PC-9 (cell line): ENCODE results near the gene PIR. TPM values are rescaled to one million over a fixed set of nuclear protein-coding genes. Genes with fewer than 3 reads are reported as not detected.

ENCODE experiments used
- BruUV-seq: library from RNA; stranded (reverse); fragments of 400-500 nt; replicated peaks from 2 replicates; lab custom pipeline; 2021; lab: Mats Ljungman, UMichigan
- CTCF ChIA-PET: fragments of 300-600 bp; sonication (Branson Sonifier 250); formaldehyde crosslinking; loops from one replicate; lab custom pipeline; 2022; ENCODE audit warnings: antibody characterized with exemption; lab: Charles Lee
- POLR2A ChIA-PET: fragments of 300-600 bp; sonication (Branson Sonifier 250); formaldehyde crosslinking; loops from one replicate; lab custom pipeline; 2022; ENCODE audit warnings: antibody characterized with exemption; ENCODE audit not compliant: unreplicated experiment; lab: Charles Lee
- DNase-seq, 2 experiments: peaks; one replicate each; pipeline versions ENCODE4 v3.0.0 to v3.0.0-alpha.2; 2015 to 2022; ENCODE audit warnings: mixed read lengths in 1 of 2
- H2AFZ ChIP-seq: fragments of 200-600 bp; sonication (generic); 2 replicates; pipeline ENCODE4 v1.8.1; 2017; ENCODE audit warnings: antibody characterized with exemption
- H3F3A ChIP-seq: fragments of 200-600 bp; sonication (generic); 2 replicates; pipeline ENCODE4 v1.8.1; 2017; ENCODE audit warnings: antibody characterized with exemption, mild to moderate bottlenecking, low read depth; ENCODE audit not compliant: insufficient read depth
- H3K27ac ChIP-seq: fragments of 200-600 bp; sonication (generic); 2 replicates; pipeline ENCODE4 v1.6.1; 2016; ENCODE audit warnings: mixed run types
- H3K27me3 ChIP-seq: fragments of 200-600 bp; sonication (generic); 2 replicates; pipeline ENCODE4 v1.6.1; 2016; ENCODE audit warnings: low read depth, mixed run types; ENCODE audit not compliant: insufficient read depth
- H3K36me3 ChIP-seq: fragments of 200-600 bp; sonication (generic); 2 replicates; pipeline ENCODE4 v1.6.1; 2016; ENCODE audit warnings: low read depth, mixed run types
- H3K4me1 ChIP-seq: fragments of 200-600 bp; sonication (generic); replicated peaks from 2 replicates; pipeline ENCODE4 v1.6.1; 2016; ENCODE audit warnings: mixed run types; ENCODE audit not compliant: insufficient read depth
- H3K4me2 ChIP-seq: fragments of 200-600 bp; sonication (generic); 2 replicates; pipeline ENCODE4 v1.6.1; 2017; ENCODE audit warnings: mixed run types
- H3K4me3 ChIP-seq: fragments of 200-600 bp; sonication (generic); 2 replicates; pipeline ENCODE4 v1.6.1; 2016; ENCODE audit warnings: mixed run types
- H3K79me2 ChIP-seq: fragments of 200-600 bp; sonication (generic); 2 replicates; pipeline ENCODE4 v1.6.1; 2017; ENCODE audit warnings: low read depth, mixed run types
- H3K9me2 ChIP-seq: fragments of 200-600 bp; sonication (generic); 2 replicates; pipeline ENCODE4 v1.8.1; 2017; ENCODE audit warnings: mild to moderate bottlenecking; ENCODE audit not compliant: insufficient read depth
- H3K9me3 ChIP-seq: fragments of 200-600 bp; sonication (generic); 2 replicates; pipeline ENCODE4 v1.8.1; 2016; ENCODE audit warnings: low read depth; ENCODE audit not compliant: insufficient read depth
- H4K20me1 ChIP-seq: fragments of 200-600 bp; sonication (generic); 2 replicates; pipeline ENCODE4 v1.8.1; 2017; ENCODE audit not compliant: insufficient read depth
- CTCF ChIP-seq: fragments of 200-600 bp; sonication (generic); conservative IDR thresholded peaks from 2 replicates; pipeline ENCODE4 v1.6.1; 2017; ENCODE audit warnings: mixed run types, antibody characterized with exemption, mild to moderate bottlenecking, moderate library complexity
- EZH2 ChIP-seq: fragments of 200-600 bp; sonication (generic); IDR thresholded peaks from 2 replicates; pipeline ENCODE4 v1.8.0; 2017; ENCODE audit warnings: antibody characterized with exemption, low read depth
- intact Hi-C: fragments of 100-400 bp; cut with micrococcal nuclease; formaldehyde crosslinking; loops from one replicate; pipeline ENCODE4 v1.10.0; 2022; ENCODE audit not compliant: unreplicated experiment
- total RNA-seq: library from RNA; stranded (reverse); gene quantifications from 2 replicates; pipeline ENCODE4 v1.2.3, GENCODE V29; 2021

Gene PIR
- total RNA-seq, 1 experiment from 2014 or later: 197 TPM

DNA sequence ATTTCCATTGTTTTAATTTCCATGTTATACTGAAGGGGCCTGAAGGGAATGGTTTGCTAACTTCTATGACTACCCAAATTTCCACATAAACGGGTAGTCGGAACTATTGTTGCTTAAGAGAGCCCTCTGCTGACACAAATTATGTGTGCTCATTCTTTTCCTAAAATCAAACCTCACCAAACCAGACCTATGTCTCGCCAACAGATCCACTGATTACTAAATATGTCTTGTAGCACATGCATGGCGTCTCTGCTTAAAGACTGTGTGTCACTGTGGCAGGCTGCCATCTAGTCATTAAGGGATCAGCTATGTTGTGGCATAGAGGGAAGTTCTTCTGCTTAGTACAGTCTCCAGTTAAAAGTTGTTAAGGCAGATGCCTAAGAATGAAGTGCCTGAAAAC, 25.1 kb downstream of the PIR start:
- Histone ChIP-seq H3K4me2 (no peak overlapping the region), H3K4me1 (peaks cover 14% of the 10 kb centered on the region), H4K20me1 (no peaks in the 10 kb centered on the region), H3K36me3 (peaks cover 20% of the 10 kb centered on the region), H3F3A (no peaks in the 10 kb centered on the region; the same call in 1 of the 2 replicates), H3K9me2 (no peaks in the 10 kb centered on the region), H3K27me3 (no peaks in the 10 kb centered on the region), H3K9me3 (no peaks in the 10 kb centered on the region), H3K79me2 (peaks cover 17% of the 10 kb centered on the region), H3K27ac (no peak overlapping the region), H3K4me3 (no peak overlapping the region), H2AFZ (no peak overlapping the region)
- BruUV-seq: no TSS peak
- intact Hi-C loops: loop anchor here (10.0 kb wide), 1 partner anchor 53 kb away; no protein-coding TSS in a partner anchor
- POLR2A ChIA-PET: no interaction called here
- TF ChIP-seq CTCF: no peak
- TF ChIP-seq EZH2: no peak
- peak in 1 of 2 experiments; percentile 35 for DNase-seq
- CTCF ChIA-PET: interaction anchor here (0.5 to 0.6 kb wide), 2 partner anchors 17 to 126 kb away, joined by 3 to 4 read pairs; no protein-coding TSS in a partner anchor

DNA sequence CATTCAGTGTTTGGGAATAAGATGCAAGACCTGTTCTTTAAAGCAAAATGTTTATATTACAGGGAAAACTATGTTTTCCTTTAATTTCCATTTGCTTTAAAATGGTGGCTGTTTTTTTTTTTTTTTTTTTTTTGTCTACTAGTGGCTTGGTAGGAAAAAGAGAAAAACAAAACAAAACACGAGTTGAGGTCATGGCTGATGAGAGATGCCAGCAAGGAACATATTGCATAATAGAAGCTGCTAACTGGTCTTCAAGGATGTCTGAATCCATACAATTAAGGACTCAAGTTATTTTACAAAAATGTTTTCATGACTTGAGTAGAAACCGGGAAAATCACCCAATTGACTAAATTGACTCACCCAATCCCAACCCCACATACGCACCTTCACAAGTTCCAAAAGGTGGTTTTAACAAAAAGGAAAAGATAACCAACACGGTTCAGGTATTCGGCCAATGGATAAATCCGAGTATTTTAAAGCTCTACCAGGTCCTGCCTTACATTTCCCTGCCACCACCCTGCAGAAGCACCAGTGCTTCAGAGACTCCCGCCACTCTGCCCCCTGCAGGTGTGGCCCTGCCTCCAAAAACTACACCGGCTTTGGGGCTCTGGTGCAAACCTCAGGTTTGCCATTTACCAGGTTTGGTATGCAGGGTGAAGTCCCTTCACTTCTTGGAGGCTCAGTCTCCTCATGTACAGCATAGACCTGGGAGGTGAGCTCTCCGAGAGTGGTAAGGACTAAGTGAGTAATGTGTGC, 27.1 kb downstream of the PIR start:
- Histone ChIP-seq H3F3A (no peaks in the 10 kb centered on the region), H3K9me2 (no peaks in the 10 kb centered on the region), H4K20me1 (no peaks in the 10 kb centered on the region), H3K27me3 (no peaks in the 10 kb centered on the region), H3K4me1 (no peaks in the 10 kb centered on the region), H3K79me2 (peaks cover 6% of the 10 kb centered on the region; the same call in 1 of the 2 replicates), H3K9me3 (no peaks in the 10 kb centered on the region), H3K4me2 (no peak overlapping the region), H2AFZ (no peak overlapping the region), H3K27ac (0 out of 2 replicates have a peak overlapping the region, but pooled peaks have one; percentile 23), H3K36me3 (peaks cover 3% of the 10 kb centered on the region; the same call in 1 of the 2 replicates), H3K4me3 (no peak overlapping the region)
- no peak for TF ChIP-seq CTCF
- TF ChIP-seq EZH2: no peak
- ChIA-PET CTCF (interaction anchor here (0.7 kb wide), 2 partner anchors 42 to 167 kb away, joined by 8 to 9 read pairs; no protein-coding TSS in a partner anchor), POLR2A (no interaction called here)
- no peak for DNase-seq
- BruUV-seq: no TSS peak
- intact Hi-C loops: loop anchor here (10.0 kb wide), 1 partner anchor 51 kb away; no protein-coding TSS in a partner anchor

GRCh38 chrX:15465347-15465746, 27.8 kb downstream of the PIR start:
- BruUV-seq: no TSS peak
- Histone ChIP-seq H3K9me3 (no peaks in the 10 kb centered on the region), H3K36me3 (peaks cover 10% of the 10 kb centered on the region; the same call in 1 of the 2 replicates), H3F3A (no peaks in the 10 kb centered on the region), H2AFZ (no peak overlapping the region), H3K27ac (0 out of 2 replicates have a peak overlapping the region, but pooled peaks have one; percentile 23), H3K9me2 (no peaks in the 10 kb centered on the region), H3K4me3 (no peak overlapping the region), H3K79me2 (peaks cover 6% of the 10 kb centered on the region; the same call in 1 of the 2 replicates), H3K27me3 (no peaks in the 10 kb centered on the region), H4K20me1 (no peaks in the 10 kb centered on the region), H3K4me2 (no peak overlapping the region), H3K4me1 (no peaks in the 10 kb centered on the region)
- no peak for DNase-seq
- no peak for TF ChIP-seq EZH2
- TF ChIP-seq CTCF: no peak
- CTCF ChIA-PET: interaction anchor here (0.7 kb wide), 1 partner anchor 42 kb away, joined by 8 read pairs; no protein-coding TSS in a partner anchor
- intact Hi-C loops: loop anchor here (10.0 kb wide), 1 partner anchor 51 kb away; no protein-coding TSS in a partner anchor
- POLR2A ChIA-PET: no interaction called here
